ENCODE results near the gene GNL1. TPM values are rescaled to one million over a fixed set of nuclear protein-coding genes. Genes with fewer than 3 reads are reported as not detected.
"Not testable (repeated sequence)": the region's sequence is repeated elsewhere in the genome, so short reads cannot be mapped to it uniquely, and the experiment has no call there.

The GNL1 gene
- total and polyA plus RNA-seq, 4 donors = 10.1 to 18.2 (median 13.2) TPM

GRCh38 chr6:30530014-30530413 lies 26.3 kb downstream of the GNL1 start:
- peak overlapping the region; percentile 32 to 48 for H3K27ac ChIP-seq (ENCODE audit: low read depth in 1 of 2, low read length in 2 of 2)
- no peaks in the 10 kb centered on the region for H3K9me3 ChIP-seq (ENCODE audit: control insufficient read depth in 4 of 4, low read length in 3 of 4)
- H3K36me3 ChIP-seq (ENCODE audit: control insufficient read depth in 4 of 4, insufficient read depth in 3 of 4, low read depth in 1 of 4, low read length in 3 of 4) = no peaks in the 10 kb centered on the region
- TF ChIP-seq JUND (IDR thresholded peaks at IDR 0.05) = no peak
- peak; percentile 57 for TF ChIP-seq YY1 (IDR thresholded peaks at IDR 0.05)
- peak in 1 of 2 donors; percentile 53 for TF ChIP-seq HNF4A (conservative IDR thresholded peaks at IDR 0.05)
- 47% methylated on average over 2 of the region's 2 CpGs for WGBS
- DNase-seq (ENCODE audit: low spot score) = no peak
- no peak overlapping the region for H3K4me3 ChIP-seq (ENCODE audit: low read depth in 1 of 3, low read length in 3 of 3)
- H3K4me1 ChIP-seq (ENCODE audit: control insufficient read depth in 4 of 4, insufficient read depth in 4 of 4, low read length in 3 of 4) = peaks cover 0 to 8% (median 1%) of the 10 kb centered on the region in 4 donors
- no peaks in the 10 kb centered on the region for H3K27me3 ChIP-seq (ENCODE audit: control insufficient read depth in 4 of 4, insufficient read depth in 4 of 4, low read length in 3 of 4)
- H3K9ac ChIP-seq (ENCODE audit: low read depth in 1 of 2, low read length in 2 of 2) = no peak overlapping the region

- WGBS = 86% methylated on average over 17 of the region's 17 CpGs
- not testable (repeated sequence) for H3K9ac ChIP-seq (ENCODE audit: low read depth in 1 of 2, low read length in 2 of 2); H3K36me3 ChIP-seq (ENCODE audit: control insufficient read depth in 4 of 4, insufficient read depth in 3 of 4, low read depth in 1 of 4, low read length in 3 of 4); H3K27me3 ChIP-seq (ENCODE audit: control insufficient read depth in 4 of 4, insufficient read depth in 4 of 4, low read length in 3 of 4); H3K4me1 ChIP-seq (ENCODE audit: control insufficient read depth in 4 of 4, insufficient read depth in 4 of 4, low read length in 3 of 4); H3K4me3 ChIP-seq (ENCODE audit: low read depth in 1 of 3, low read length in 3 of 3); H3K9me3 ChIP-seq (ENCODE audit: control insufficient read depth in 4 of 4, low read length in 3 of 4); DNase-seq (ENCODE audit: low spot score)
- H3K27ac ChIP-seq (ENCODE audit: low read depth in 1 of 2, low read length in 2 of 2) = peak overlapping the region; percentile 48 to 62
Observed at GRCh38 chr6:30529349-30529875, 26.9 kb downstream of the GNL1 start.

GRCh38 chr6:30526444-30526843 lies 29.8 kb downstream of the GNL1 start:
- not testable (repeated sequence) for H3K27ac ChIP-seq (ENCODE audit: low read depth in 1 of 2, low read length in 2 of 2); H3K36me3 ChIP-seq (ENCODE audit: control insufficient read depth in 4 of 4, insufficient read depth in 3 of 4, low read depth in 1 of 4, low read length in 3 of 4); H3K4me3 ChIP-seq (ENCODE audit: low read depth in 1 of 3, low read length in 3 of 3); H3K27me3 ChIP-seq (ENCODE audit: control insufficient read depth in 4 of 4, insufficient read depth in 4 of 4, low read length in 3 of 4); H3K9ac ChIP-seq (ENCODE audit: low read depth in 1 of 2, low read length in 2 of 2); H3K4me1 ChIP-seq (ENCODE audit: control insufficient read depth in 4 of 4, insufficient read depth in 4 of 4, low read length in 3 of 4); DNase-seq (ENCODE audit: low spot score); H3K9me3 ChIP-seq (ENCODE audit: control insufficient read depth in 4 of 4, low read length in 3 of 4)
- WGBS = 95% methylated on average over 3 of the region's 3 CpGs

- 92% methylated on average over 5 of the region's 5 CpGs for WGBS
- H3K4me1 ChIP-seq (ENCODE audit: control insufficient read depth in 4 of 4, insufficient read depth in 4 of 4, low read length in 3 of 4); H3K9me3 ChIP-seq (ENCODE audit: control insufficient read depth in 4 of 4, low read length in 3 of 4); H3K9ac ChIP-seq (ENCODE audit: low read depth in 1 of 2, low read length in 2 of 2); H3K27ac ChIP-seq (ENCODE audit: low read depth in 1 of 2, low read length in 2 of 2); DNase-seq (ENCODE audit: low spot score); H3K4me3 ChIP-seq (ENCODE audit: low read depth in 1 of 3, low read length in 3 of 3); H3K36me3 ChIP-seq (ENCODE audit: control insufficient read depth in 4 of 4, insufficient read depth in 3 of 4, low read depth in 1 of 4, low read length in 3 of 4); H3K27me3 ChIP-seq (ENCODE audit: control insufficient read depth in 4 of 4, insufficient read depth in 4 of 4, low read length in 3 of 4): not testable (repeated sequence)
Observed at GRCh38 chr6:30521952-30522351, 34.3 kb downstream of the GNL1 start.

GRCh38 chr6:30521082-30521481 lies 35.2 kb downstream of the GNL1 start:
- not testable (repeated sequence) for H3K9ac ChIP-seq (ENCODE audit: low read depth in 1 of 2, low read length in 2 of 2); DNase-seq (ENCODE audit: low spot score); H3K27ac ChIP-seq (ENCODE audit: low read depth in 1 of 2, low read length in 2 of 2); H3K27me3 ChIP-seq (ENCODE audit: control insufficient read depth in 4 of 4, insufficient read depth in 4 of 4, low read length in 3 of 4); H3K4me3 ChIP-seq (ENCODE audit: low read depth in 1 of 3, low read length in 3 of 3); H3K4me1 ChIP-seq (ENCODE audit: control insufficient read depth in 4 of 4, insufficient read depth in 4 of 4, low read length in 3 of 4); H3K9me3 ChIP-seq (ENCODE audit: control insufficient read depth in 4 of 4, low read length in 3 of 4); H3K36me3 ChIP-seq (ENCODE audit: control insufficient read depth in 4 of 4, insufficient read depth in 3 of 4, low read depth in 1 of 4, low read length in 3 of 4)
- 83% methylated on average over 7 of the region's 7 CpGs for WGBS

- H3K9me3 ChIP-seq (ENCODE audit: control insufficient read depth in 4 of 4, low read length in 3 of 4) = no peaks in the 10 kb centered on the region
- H3K4me3 ChIP-seq (ENCODE audit: low read depth in 1 of 3, low read length in 3 of 3) = no peak overlapping the region
- 96% methylated on average over 6 of the region's 6 CpGs for WGBS
- H3K4me1 ChIP-seq (ENCODE audit: control insufficient read depth in 4 of 4, insufficient read depth in 4 of 4, low read length in 3 of 4) = no peaks in the 10 kb centered on the region
- H3K9ac ChIP-seq (ENCODE audit: low read depth in 1 of 2, low read length in 2 of 2) = no peak overlapping the region
- H3K27ac ChIP-seq (ENCODE audit: low read depth in 1 of 2, low read length in 2 of 2) = no peak overlapping the region
- H3K27me3 ChIP-seq (ENCODE audit: control insufficient read depth in 4 of 4, insufficient read depth in 4 of 4, low read length in 3 of 4) = no peaks in the 10 kb centered on the region
- H3K36me3 ChIP-seq (ENCODE audit: control insufficient read depth in 4 of 4, insufficient read depth in 3 of 4, low read depth in 1 of 4, low read length in 3 of 4) = peaks cover 0 to 2% (median 0%) of the 10 kb centered on the region in 4 donors
- no peak for DNase-seq (ENCODE audit: low spot score)
- TF ChIP-seq FOXA1 (IDR thresholded peaks at IDR 0.05) (no peak), RAD21 (IDR thresholded peaks at IDR 0.05) (no peak), EGR1 (IDR thresholded peaks at IDR 0.05; ENCODE audit: low read depth in 2 of 2) (no peak), CTCF (IDR thresholded peaks at IDR 0.05; ENCODE audit: low read depth, low read length, missing input control) (no peak), REST (IDR thresholded peaks at IDR 0.05) (no peak), MAX (IDR thresholded peaks at IDR 0.05) (no peak)
Observed at GRCh38 chr6:30520522-30520921, 35.8 kb downstream of the GNL1 start.
